ENCODE results near the gene ATG101.

DNA sequence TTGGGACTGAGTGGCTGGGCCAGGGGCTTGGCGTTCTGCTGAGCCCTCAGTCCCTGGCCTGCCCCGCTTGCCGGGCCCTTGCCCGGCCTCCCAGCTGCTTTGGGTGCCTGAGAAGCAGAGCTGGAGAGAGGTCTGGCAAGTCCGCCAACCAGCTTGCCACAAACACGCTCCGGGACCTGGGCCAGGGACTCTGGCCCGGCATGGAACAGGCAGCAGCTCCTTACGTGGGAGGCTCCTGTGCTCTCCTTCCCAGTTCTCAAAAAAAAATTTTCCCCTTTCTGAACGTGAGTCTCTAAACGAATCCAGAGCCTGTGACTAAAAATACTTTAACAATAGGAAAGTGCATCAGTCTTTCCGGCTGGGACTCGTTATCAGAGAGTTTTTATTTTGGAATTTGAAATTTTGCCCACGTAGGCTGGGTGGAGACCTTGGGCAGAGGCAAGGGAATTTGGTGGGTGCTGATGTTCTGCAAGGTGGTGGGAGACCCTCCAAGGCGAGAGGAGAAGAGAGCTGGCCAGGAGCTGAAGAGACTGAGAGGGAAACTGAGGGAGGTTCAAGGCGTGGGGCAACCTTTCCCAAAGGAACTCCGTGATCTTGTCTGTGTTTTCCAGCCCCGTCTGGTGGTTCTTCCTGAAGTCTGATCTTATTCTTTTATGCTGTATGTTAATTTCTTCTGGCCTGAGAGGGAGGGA, 25.3 kb upstream of the ATG101 start:
- TF ChIP-seq, protein P1, sequence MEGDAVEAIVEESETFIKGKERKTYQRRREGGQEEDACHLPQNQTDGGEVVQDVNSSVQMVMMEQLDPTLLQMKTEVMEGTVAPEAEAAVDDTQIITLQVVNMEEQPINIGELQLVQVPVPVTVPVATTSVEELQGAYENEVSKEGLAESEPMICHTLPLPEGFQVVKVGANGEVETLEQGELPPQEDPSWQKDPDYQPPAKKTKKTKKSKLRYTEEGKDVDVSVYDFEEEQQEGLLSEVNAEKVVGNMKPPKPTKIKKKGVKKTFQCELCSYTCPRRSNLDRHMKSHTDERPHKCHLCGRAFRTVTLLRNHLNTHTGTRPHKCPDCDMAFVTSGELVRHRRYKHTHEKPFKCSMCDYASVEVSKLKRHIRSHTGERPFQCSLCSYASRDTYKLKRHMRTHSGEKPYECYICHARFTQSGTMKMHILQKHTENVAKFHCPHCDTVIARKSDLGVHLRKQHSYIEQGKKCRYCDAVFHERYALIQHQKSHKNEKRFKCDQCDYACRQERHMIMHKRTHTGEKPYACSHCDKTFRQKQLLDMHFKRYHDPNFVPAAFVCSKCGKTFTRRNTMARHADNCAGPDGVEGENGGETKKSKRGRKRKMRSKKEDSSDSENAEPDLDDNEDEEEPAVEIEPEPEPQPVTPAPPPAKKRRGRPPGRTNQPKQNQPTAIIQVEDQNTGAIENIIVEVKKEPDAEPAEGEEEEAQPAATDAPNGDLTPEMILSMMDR (IDR thresholded peaks at IDR 0.05) = no peak
- TF ChIP-seq POLR2A (IDR thresholded peaks at IDR 0.05; ENCODE audit: low read depth) (no peak), EP300 (IDR thresholded peaks at IDR 0.05) (no peak)

All from esophagus muscularis mucosa (tissue), 4 donors.